HCT116 (cell line): ENCODE data around the gene ZYX.

ENCODE experiments used
- CEBPB ChIP-seq: IDR thresholded peaks from 2 replicates; pipeline ENCODE4 v1.6.1; 2012; ENCODE audit warnings: low read depth
- POLR2A ChIP-seq: IDR thresholded peaks from 2 replicates; pipeline ENCODE4 v1.7.0; 2011; ENCODE audit warnings: borderline replicate concordance; ENCODE audit not compliant: insufficient read depth, insufficient read length; ENCODE audit errors: extremely low read depth
- RAD21 ChIP-seq: IDR thresholded peaks from 2 replicates; pipeline ENCODE4 v1.6.1; 2012; ENCODE audit warnings: low read depth, mild to moderate bottlenecking
- ZNF274 ChIP-seq: fragments of 200-500 bp; sonication (Bioruptor generic); IDR thresholded peaks from 2 replicates; pipeline ENCODE4 v1.6.1; 2014; ENCODE audit warnings: mild to moderate bottlenecking, low read depth, low read length, inconsistent platforms
- TF ChIP-seq, protein P1 (sequence below), 3 experiments: fragments of 200-600 bp in 1 of 3; sonication (generic) in 1 of 3; IDR thresholded peaks in 2 of 3; conservative IDR thresholded peaks in 1 of 3; 2 replicates each; pipeline ENCODE4 v1.5.1; 2012 to 2017; ENCODE audit warnings: low read depth in 2 of 3, low read length in 2 of 3, antibody characterized with exemption in 1 of 3, borderline replicate concordance in 1 of 3, control low read depth in 1 of 3, mild to moderate bottlenecking in 1 of 3, mixed read lengths in 1 of 3, mixed run types in 1 of 3, moderate library complexity in 1 of 3; ENCODE audit not compliant: insufficient read depth in 1 of 3

DNA sequence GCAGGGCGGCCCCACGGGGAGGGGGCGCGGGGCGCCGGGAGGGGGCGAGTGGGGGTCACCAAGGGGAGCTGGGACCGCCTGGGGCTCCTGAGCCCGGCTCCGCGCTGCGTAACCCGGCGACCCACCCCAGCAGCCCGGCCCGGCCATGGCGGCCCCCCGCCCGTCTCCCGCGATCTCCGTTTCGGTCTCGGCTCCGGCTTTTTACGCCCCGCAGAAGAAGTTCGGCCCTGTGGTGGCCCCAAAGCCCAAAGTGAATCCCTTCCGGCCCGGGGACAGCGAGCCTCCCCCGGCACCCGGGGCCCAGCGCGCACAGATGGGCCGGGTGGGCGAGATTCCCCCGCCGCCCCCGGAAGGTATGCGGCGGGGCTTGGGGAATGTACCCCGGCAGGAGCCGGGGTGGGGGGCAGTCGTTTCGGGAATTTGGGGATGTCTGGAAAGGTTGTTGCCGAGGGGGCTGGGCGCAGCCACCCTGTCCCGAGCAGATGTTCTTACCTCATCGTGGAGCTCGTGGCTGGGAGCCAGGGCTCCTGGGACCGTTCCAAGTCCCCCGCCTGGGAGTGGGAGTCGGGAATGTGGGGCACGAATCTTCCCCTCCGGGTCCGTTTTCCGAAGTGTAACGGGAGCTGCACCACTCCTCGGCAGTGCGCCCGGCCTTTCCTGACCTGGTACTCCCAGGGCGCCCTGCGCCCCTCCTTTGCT is 431 bp downstream of the ZYX start:
- TF ChIP-seq POLR2A (no peak), RAD21 (no peak), CEBPB (no peak), ZNF274 (no peak)
- TF ChIP-seq, protein P1, sequence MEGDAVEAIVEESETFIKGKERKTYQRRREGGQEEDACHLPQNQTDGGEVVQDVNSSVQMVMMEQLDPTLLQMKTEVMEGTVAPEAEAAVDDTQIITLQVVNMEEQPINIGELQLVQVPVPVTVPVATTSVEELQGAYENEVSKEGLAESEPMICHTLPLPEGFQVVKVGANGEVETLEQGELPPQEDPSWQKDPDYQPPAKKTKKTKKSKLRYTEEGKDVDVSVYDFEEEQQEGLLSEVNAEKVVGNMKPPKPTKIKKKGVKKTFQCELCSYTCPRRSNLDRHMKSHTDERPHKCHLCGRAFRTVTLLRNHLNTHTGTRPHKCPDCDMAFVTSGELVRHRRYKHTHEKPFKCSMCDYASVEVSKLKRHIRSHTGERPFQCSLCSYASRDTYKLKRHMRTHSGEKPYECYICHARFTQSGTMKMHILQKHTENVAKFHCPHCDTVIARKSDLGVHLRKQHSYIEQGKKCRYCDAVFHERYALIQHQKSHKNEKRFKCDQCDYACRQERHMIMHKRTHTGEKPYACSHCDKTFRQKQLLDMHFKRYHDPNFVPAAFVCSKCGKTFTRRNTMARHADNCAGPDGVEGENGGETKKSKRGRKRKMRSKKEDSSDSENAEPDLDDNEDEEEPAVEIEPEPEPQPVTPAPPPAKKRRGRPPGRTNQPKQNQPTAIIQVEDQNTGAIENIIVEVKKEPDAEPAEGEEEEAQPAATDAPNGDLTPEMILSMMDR (IDR thresholded peaks at IDR 0.05 in 2 of 3, conservative IDR thresholded peaks at IDR 0.05 in 1 of 3; ENCODE audit: borderline replicate concordance in 1 of 3, insufficient read depth in 1 of 3, low read depth in 2 of 3, low read length in 2 of 3) = no peak
